Measurements from ENCODE around the gene ZNF547. TPM values are rescaled to one million over a fixed set of nuclear protein-coding genes. Genes with fewer than 3 reads are reported as not detected.
"Not testable (repeated sequence)": the region's sequence is repeated elsewhere in the genome, so short reads cannot be mapped to it uniquely, and the experiment has no call there.

ZNF547 gene
- total RNA-seq, 2 experiments from 2014 or later = 1.4 to 2.1 TPM

DNA sequence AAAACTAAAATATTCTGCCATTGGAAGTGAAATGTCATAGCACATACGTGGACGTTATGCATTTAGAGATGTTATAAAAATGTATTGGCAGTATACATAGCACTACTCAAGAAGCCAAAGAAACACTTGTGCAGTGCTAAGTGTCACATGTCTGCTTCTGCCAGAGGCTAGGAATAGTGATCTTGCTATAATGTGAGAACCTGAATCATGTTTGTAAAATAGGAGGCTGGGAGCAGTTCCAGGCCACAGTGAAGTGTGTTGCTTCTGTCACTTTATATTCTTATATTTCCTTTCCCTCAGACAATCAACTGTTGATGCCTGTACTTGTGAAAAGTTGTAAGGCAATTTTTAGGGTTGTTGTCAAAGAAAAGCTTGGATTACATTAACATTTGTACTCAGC, 3.4 kb downstream of the ZNF547 start:
- no peak overlapping the region for H3K27ac Mint-ChIP-seq

GRCh38 chr19:57374179-57374578, 10.8 kb downstream of the ZNF547 start:
- Histone ChIP-seq H3K36me3 (ENCODE audit: insufficient read depth, low read length) (peaks cover 22% of the 10 kb centered on the region), H3K4me1 (ENCODE audit: insufficient read depth, low read length) (no peaks in the 10 kb centered on the region), H3K27me3 (ENCODE audit: control insufficient read depth in 1 of 2, insufficient read depth in 2 of 2, low read length in 2 of 2) (no peaks in the 10 kb centered on the region), H3K9me3 (ENCODE audit: control insufficient read depth in 1 of 2, insufficient read depth in 1 of 2, low read length in 2 of 2) (peaks cover 37 to 48% of the 10 kb centered on the region in 2 experiments), H3K4me3 (ENCODE audit: low read length) (no peak overlapping the region), H3K27ac (ENCODE audit: low read depth in 1 of 2, low read length in 2 of 2) (no peak overlapping the region)
- peaks cover 3% of the 10 kb centered on the region for H3K4me1 Mint-ChIP-seq (ENCODE audit: low read depth)
- intact Hi-C loops (cut with DNase I, micrococcal nuclease) = no loop called here
- TF ChIP-seq, protein P1, sequence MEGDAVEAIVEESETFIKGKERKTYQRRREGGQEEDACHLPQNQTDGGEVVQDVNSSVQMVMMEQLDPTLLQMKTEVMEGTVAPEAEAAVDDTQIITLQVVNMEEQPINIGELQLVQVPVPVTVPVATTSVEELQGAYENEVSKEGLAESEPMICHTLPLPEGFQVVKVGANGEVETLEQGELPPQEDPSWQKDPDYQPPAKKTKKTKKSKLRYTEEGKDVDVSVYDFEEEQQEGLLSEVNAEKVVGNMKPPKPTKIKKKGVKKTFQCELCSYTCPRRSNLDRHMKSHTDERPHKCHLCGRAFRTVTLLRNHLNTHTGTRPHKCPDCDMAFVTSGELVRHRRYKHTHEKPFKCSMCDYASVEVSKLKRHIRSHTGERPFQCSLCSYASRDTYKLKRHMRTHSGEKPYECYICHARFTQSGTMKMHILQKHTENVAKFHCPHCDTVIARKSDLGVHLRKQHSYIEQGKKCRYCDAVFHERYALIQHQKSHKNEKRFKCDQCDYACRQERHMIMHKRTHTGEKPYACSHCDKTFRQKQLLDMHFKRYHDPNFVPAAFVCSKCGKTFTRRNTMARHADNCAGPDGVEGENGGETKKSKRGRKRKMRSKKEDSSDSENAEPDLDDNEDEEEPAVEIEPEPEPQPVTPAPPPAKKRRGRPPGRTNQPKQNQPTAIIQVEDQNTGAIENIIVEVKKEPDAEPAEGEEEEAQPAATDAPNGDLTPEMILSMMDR (IDR thresholded peaks at IDR 0.05) = no peak
- no peak overlapping the region for H3K27ac Mint-ChIP-seq
- H3K9me3 Mint-ChIP-seq = peaks cover 20% of the 10 kb centered on the region
- H3K36me3 Mint-ChIP-seq (ENCODE audit: low read depth) = peaks cover 100% of the 10 kb centered on the region
- ChIA-PET CTCF (no interaction called here), POLR2A (no interaction called here)
- H3K27me3 Mint-ChIP-seq = no peaks in the 10 kb centered on the region
- no peak overlapping the region for H3K4me3 Mint-ChIP-seq
- ATAC-seq (ENCODE audit: poor library complexity) = no peak
- no peak for DNase-seq

More for the DNA sequence above, 3.4 kb downstream of the ZNF547 start:
- H3K36me3 Mint-ChIP-seq (ENCODE audit: low read depth) = peaks cover 83% of the 10 kb centered on the region
- Histone ChIP-seq H3K27ac (ENCODE audit: low read depth in 1 of 2, low read length in 2 of 2) (no peak overlapping the region), H3K4me3 (ENCODE audit: low read length) (no peak overlapping the region), H3K9me3 (ENCODE audit: control insufficient read depth in 1 of 2, insufficient read depth in 1 of 2, low read length in 2 of 2) (peaks cover 9 to 33% of the 10 kb centered on the region in 2 experiments), H3K36me3 (ENCODE audit: insufficient read depth, low read length) (peaks cover 4% of the 10 kb centered on the region), H3K4me1 (ENCODE audit: insufficient read depth, low read length) (peaks cover 15% of the 10 kb centered on the region), H3K27me3 (ENCODE audit: control insufficient read depth in 1 of 2, insufficient read depth in 2 of 2, low read length in 2 of 2) (no peaks in the 10 kb centered on the region)
- ChIA-PET POLR2A (interaction anchor here (1.5 kb wide), 1 partner anchor 16 kb away, joined by 5 read pairs; the partner anchor contains the start of gene ZNF304), CTCF (no interaction called here)
- intact Hi-C loops (cut with DNase I, micrococcal nuclease) = no loop called here
- peaks cover 14% of the 10 kb centered on the region for H3K9me3 Mint-ChIP-seq
- ATAC-seq (ENCODE audit: poor library complexity) (no peak), DNase-seq (no peak)
- peaks cover 3% of the 10 kb centered on the region for H3K27me3 Mint-ChIP-seq
- H3K4me1 Mint-ChIP-seq (ENCODE audit: low read depth) = peaks cover 23% of the 10 kb centered on the region
- TF ChIP-seq, protein P1 (IDR thresholded peaks at IDR 0.05) = no peak
- peak overlapping the region; percentile 38 for H3K4me3 Mint-ChIP-seq

GRCh38 chr19:57374647-57375046, 11.3 kb downstream of the ZNF547 start:
- H3K27ac Mint-ChIP-seq = not testable (repeated sequence)

DNA sequence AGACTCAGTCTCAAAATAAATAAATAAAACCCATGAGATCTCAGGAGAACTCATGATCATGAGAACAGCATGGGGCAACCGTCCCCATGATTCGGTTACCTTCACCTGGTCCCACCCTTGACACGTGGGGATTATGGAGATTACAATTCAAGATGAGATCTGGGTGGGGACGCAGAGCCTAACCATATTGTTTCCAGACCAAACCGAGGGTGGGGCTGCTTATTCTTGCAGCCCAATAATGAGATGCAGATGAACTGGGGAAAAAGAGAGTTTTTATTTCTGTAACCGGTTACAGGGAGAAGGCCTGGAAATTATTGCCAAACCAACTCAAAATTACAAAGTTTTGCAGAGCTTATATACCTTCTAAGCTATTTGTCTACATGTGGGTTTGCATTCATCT, 12.8 kb downstream of the ZNF547 start:
- POLR2A ChIA-PET = no interaction called here
- Mint-ChIP-seq H3K27me3 (no peaks in the 10 kb centered on the region), H3K9me3 (peaks cover 26% of the 10 kb centered on the region)

More at GRCh38 chr19:57374647-57375046, 11.3 kb downstream of the ZNF547 start:
- ATAC-seq (ENCODE audit: poor library complexity); H3K4me3 ChIP-seq (ENCODE audit: low read length); H3K4me3 Mint-ChIP-seq; POLR2A ChIA-PET; H3K27me3 ChIP-seq (ENCODE audit: control insufficient read depth in 1 of 2, insufficient read depth in 2 of 2, low read length in 2 of 2); H3K4me1 ChIP-seq (ENCODE audit: insufficient read depth, low read length); H3K27me3 Mint-ChIP-seq; H3K4me1 Mint-ChIP-seq (ENCODE audit: low read depth); DNase-seq; H3K27ac ChIP-seq (ENCODE audit: low read depth in 1 of 2, low read length in 2 of 2); intact Hi-C loops (cut with DNase I, micrococcal nuclease); CTCF ChIA-PET: not testable (repeated sequence)
- Mint-ChIP-seq H3K36me3 (ENCODE audit: low read depth) (peaks cover 100% of the 10 kb centered on the region), H3K9me3 (peaks cover 20% of the 10 kb centered on the region)
- H3K9me3 ChIP-seq (ENCODE audit: control insufficient read depth in 1 of 2, insufficient read depth in 1 of 2, low read length in 2 of 2) = peaks cover 37 to 53% of the 10 kb centered on the region in 2 experiments
- peaks cover 22% of the 10 kb centered on the region for H3K36me3 ChIP-seq (ENCODE audit: insufficient read depth, low read length)

More for the DNA sequence above, 12.8 kb downstream of the ZNF547 start:
- Histone ChIP-seq H3K9me3 (ENCODE audit: control insufficient read depth in 1 of 2, insufficient read depth in 1 of 2, low read length in 2 of 2) (peaks cover 39 to 67% of the 10 kb centered on the region in 2 experiments), H3K4me3 (ENCODE audit: low read length) (no peak overlapping the region), H3K36me3 (ENCODE audit: insufficient read depth, low read length) (peaks cover 20% of the 10 kb centered on the region), H3K4me1 (ENCODE audit: insufficient read depth, low read length) (no peaks in the 10 kb centered on the region), H3K27ac (ENCODE audit: low read depth in 1 of 2, low read length in 2 of 2) (no peak overlapping the region), H3K27me3 (ENCODE audit: control insufficient read depth in 1 of 2, insufficient read depth in 2 of 2, low read length in 2 of 2) (no peaks in the 10 kb centered on the region)
- Mint-ChIP-seq H3K4me3 (no peak overlapping the region), H3K36me3 (ENCODE audit: low read depth) (peaks cover 98% of the 10 kb centered on the region), H3K27ac (no peak overlapping the region), H3K4me1 (ENCODE audit: low read depth) (no peaks in the 10 kb centered on the region)
- intact Hi-C loops (cut with DNase I, micrococcal nuclease) = no loop called here
- DNase-seq = no peak
- TF ChIP-seq, protein P1 (IDR thresholded peaks at IDR 0.05) = no peak
- ATAC-seq (ENCODE audit: poor library complexity) = no peak
- CTCF ChIA-PET = no interaction called here
